ENCODE results near the gene SLC6A8.

DNA sequence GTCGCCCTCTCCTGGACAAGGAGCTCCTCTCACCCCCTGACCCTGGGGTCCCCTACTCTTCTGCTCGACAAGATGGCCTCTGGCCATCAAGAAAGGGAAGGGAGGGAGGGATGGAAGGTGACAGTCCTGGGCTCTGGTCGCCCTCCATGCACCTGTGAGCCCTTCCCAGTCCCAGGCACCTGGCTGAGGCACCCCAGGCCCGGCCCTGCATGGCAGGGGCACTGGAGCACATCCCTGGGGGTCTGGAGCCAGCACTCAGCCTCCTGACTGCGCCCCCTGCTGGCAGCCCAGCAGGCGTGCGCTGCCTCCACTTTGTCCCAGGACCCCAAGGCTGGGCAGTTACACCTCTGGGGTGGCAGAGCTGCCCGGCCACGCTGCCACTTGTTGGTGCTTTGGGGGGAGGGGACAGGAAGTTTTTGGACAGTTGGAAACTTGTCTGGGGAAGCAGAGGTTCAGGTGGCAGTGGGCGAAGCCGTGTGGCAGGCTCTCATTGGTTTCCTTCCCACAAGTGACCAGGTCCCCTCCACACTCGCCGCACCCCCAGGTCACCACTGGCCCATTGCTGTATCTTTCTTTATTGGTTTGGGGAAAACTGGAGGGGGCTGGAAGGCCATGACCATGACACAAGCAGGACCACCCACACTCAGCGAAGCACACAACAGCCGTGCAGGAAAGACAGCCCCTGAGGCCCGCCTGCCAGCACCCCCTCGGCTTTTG, 18.4 kb upstream of the SLC6A8 start:
- TF ChIP-seq, protein P1, sequence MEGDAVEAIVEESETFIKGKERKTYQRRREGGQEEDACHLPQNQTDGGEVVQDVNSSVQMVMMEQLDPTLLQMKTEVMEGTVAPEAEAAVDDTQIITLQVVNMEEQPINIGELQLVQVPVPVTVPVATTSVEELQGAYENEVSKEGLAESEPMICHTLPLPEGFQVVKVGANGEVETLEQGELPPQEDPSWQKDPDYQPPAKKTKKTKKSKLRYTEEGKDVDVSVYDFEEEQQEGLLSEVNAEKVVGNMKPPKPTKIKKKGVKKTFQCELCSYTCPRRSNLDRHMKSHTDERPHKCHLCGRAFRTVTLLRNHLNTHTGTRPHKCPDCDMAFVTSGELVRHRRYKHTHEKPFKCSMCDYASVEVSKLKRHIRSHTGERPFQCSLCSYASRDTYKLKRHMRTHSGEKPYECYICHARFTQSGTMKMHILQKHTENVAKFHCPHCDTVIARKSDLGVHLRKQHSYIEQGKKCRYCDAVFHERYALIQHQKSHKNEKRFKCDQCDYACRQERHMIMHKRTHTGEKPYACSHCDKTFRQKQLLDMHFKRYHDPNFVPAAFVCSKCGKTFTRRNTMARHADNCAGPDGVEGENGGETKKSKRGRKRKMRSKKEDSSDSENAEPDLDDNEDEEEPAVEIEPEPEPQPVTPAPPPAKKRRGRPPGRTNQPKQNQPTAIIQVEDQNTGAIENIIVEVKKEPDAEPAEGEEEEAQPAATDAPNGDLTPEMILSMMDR (IDR thresholded peaks at IDR 0.05): peak; percentile 41 to 56 (median 52)
- TF ChIP-seq POLR2A (IDR thresholded peaks at IDR 0.05) (no peak), POLR2AphosphoS5 (IDR thresholded peaks at IDR 0.05) (no peak)

All from prostate gland (tissue), 2 donors.